ENCODE results near the gene HCK.
A peak's percentile ranks its signal among the peaks of the same experiment; 100 is the strongest.

Gene HCK

DNA sequence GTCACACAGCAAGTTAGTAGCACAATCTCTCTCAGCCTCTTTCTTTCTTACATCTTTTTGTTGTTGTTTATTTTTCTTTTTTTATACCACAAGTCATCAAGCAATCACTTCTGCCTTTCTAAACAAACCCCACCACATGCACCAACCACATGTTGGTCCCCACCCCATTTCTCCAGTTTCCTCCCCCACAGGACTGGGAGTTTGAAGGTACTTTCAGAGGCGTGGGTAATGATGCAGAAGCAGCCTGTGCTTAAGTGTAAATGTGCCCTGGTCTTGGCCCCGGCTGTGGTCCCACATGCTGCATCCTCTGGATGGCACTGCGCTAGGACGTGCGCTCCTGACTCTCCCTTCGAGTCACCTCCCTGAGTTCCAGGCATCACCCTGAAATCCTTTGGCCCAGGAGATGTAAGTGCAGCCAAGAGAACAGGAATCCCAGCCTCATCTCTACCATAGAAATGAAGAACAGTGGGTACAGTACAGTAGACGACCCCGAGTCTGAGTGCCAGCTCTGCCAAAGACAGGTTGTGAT, 5.7 kb downstream of the HCK start:
- FAIRE-seq (no peak), DNase-seq (ENCODE audit: low spot score) (no peak)

GRCh38 chr20:32059189-32059588, 7.1 kb downstream of the HCK start:
- FAIRE-seq (no peak), DNase-seq (ENCODE audit: low spot score) (no peak)

DNA sequence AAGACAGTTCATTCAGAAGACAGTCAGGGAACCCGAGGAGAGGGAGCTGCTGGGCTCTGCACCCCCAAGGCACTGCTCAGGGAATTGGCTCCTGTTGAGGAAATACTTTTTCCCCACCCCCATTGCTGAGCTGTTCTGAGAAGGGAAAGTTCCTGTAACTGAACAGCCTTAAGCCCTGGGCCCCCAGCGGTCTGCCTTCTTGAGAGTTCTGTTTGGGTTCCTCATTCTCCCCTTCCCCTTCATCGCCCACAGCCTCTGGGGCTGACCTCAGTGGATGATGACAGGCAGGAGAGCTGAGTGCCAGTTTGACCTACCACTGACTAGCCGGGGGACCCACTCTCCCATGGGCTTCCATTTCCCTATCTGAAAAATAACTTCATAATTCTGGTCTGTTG, 10.7 kb downstream of the HCK start:
- DNase-seq (ENCODE audit: low spot score) (no peak), FAIRE-seq (no peak)

- DNase-seq (ENCODE audit: low spot score) (no peak), FAIRE-seq (no peak)
These were observed 11.7 kb downstream of the HCK start for GRCh38 chr20:32063695-32064094.

- DNase-seq (ENCODE audit: low spot score) = no peak
- FAIRE-seq = no peak
These were observed 12.6 kb downstream of the HCK start for GRCh38 chr20:32064667-32065066.

DNA sequence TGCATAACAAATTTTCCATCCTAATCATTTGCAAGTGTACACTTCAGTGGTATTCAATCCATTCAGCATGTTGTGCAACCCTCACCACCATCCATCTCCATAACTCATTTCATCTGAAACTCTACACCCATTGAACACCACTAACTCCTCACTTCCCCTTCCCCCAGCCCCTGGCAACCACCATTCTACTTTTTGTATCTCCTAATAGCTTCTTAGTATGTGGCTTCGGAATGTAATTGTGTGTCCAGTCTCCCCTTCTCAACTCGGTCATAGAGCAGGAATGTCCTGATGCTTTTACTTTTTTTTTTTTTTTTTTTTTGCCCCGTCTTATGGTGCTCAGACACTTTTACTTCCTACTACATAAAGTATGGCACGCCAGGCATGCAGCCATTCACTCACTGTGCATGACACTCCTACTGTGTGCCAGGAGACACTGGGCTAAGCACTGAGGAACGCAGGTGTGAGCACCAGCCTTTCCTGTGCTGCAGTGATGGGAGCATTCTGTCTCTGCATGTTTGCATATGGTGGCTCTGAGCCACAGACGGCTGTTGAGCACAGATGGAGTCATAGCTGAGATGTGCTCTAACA, 15.3 kb downstream of the HCK start:
- DNase-seq (ENCODE audit: low spot score) (peak; percentile 79), FAIRE-seq (peak; percentile 87)

DNA sequence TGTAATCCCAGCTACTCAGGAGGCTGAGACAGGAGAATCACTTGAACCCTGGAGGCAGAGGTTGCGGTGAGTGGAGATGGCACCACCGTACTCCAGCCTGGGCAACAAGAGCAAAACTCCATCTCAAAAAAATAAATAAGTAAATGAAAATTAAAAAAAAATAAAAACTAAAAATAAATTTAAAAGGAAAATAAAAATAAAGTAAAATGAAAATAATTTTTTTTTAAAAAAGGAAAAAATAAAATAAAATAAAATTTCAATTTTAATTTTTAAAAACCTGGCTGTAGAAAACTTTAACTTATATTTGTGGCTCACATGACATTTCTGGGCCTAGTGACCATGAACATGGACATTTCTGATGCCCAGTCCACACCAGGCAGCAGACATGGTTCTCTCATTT, 16.1 kb downstream of the HCK start:
- DNase-seq (ENCODE audit: low spot score) (no peak), FAIRE-seq (no peak)

DNA sequence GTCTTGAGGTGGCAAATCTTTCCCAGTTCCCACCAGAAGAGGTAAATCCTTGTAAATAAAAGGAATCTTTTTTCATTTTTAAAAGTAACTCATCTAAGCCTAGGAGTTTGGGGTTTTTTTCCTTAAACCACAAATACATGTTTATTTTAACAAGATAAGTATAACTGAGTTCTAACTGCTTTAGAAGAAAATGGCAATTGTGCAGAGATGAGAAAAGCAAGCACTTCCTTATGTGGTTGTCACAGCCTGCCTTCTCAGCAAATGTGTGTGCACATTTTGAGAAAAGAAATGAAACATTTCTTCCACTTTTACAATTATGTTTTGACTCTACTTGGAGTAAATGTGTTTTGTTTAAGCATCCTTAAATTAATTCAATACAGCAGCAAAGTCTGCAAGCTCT, 17.7 kb downstream of the HCK start:
- DNase-seq (ENCODE audit: low spot score) (no peak), FAIRE-seq (no peak)

- no peak for DNase-seq (ENCODE audit: low spot score)
- no peak for FAIRE-seq
These were observed 18.2 kb downstream of the HCK start for GRCh38 chr20:32070282-32070681.

GRCh38 chr20:32070690-32071213, 18.7 kb downstream of the HCK start:
- FAIRE-seq (no peak), DNase-seq (ENCODE audit: low spot score) (no peak)

- DNase-seq (ENCODE audit: low spot score) (no peak), FAIRE-seq (no peak)
These were observed 19.5 kb downstream of the HCK start for GRCh38 chr20:32071395-32072167.

GRCh38 chr20:32072168-32072750, 20.2 kb downstream of the HCK start:
- DNase-seq (ENCODE audit: low spot score) (peak; percentile 37), FAIRE-seq (no peak)

DNA sequence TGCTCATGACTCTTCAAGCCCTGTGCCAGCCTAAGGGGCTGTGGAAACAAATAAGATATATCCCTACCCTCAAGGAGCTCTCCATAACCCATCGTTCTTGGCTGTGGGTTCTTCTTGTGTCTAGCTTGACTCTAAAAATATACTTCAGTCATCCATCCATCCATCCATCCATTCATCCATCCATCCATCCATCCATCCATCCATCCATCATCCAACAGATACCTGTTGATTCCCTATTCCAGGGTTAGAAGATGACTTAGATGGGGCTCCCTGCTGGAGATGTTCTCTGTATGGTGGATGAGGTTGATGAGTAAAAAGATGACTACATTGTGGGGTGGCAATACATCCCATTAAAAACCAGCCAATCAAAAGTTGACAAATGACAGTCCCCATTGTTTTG, 23.5 kb downstream of the HCK start:
- FAIRE-seq (no peak), DNase-seq (ENCODE audit: low spot score) (no peak)

- FAIRE-seq (peak; percentile 66), DNase-seq (ENCODE audit: low spot score) (no peak)
These were observed 25.1 kb downstream of the HCK start for GRCh38 chr20:32077190-32077589.

DNA sequence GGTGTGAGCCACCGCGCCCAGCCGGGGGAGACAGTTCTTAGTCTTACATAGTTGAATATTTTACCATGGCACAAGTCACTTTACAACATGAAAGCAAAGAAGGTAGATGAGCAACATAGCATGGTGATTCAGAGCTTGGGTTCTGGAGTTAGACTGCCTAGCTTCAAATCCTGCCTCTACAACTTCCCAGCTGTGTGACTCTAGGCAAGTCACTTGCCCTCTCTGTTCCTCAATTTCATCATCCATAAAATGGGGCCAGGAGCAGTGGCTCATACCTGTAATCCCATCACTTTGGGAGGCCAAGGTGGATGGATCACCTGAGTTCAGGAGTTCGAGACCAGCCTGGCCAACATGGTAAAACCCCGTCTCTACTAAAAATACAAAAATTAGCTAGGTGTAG, 26.3 kb downstream of the HCK start:
- FAIRE-seq (no peak), DNase-seq (ENCODE audit: low spot score) (no peak)

DNA sequence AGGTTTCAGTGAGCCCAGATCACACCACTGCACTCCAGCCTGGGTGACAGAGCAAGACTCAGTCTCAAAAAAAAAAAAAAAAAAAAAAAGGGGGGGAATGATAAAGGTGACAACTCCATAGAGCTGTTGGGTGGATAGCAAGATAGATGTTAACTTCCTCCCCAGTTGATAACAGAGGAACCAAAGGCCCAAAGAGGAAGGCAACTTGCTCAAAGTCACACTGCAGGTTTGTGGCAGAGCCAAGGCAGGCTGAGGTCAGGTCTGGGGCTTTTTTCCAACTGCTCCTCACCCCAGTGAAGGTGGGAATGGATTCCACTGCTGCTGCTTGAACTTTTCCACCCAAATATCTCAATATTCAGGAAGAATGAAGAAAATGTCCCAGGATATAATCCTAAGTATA, 26.7 kb downstream of the HCK start:
- no peak for FAIRE-seq
- no peak for DNase-seq (ENCODE audit: low spot score)

DNA sequence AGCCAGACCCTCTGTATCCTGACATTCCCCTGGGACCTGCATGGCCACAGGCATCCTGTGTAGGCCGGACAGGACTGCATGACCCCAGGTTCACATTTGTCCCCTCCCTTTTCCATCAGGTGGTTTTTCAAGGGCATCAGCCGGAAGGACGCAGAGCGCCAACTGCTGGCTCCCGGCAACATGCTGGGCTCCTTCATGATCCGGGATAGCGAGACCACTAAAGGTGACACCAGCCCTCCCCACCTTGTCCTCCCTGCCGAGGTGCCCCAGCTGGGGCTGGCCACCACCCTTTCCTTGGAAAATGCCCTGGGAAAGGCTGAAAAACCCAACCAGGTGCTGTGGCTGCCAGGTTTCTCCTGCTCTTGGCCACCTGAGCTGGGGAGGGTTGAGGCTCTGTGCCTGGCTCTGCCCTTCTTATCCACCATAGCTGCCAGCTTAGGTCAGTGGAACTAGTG, 27.6 kb downstream of the HCK start:
- FAIRE-seq (no peak), DNase-seq (ENCODE audit: low spot score) (no peak)

GRCh38 chr20:32080783-32081182, 28.7 kb downstream of the HCK start:
- DNase-seq (ENCODE audit: low spot score) (no peak), FAIRE-seq (no peak)

GRCh38 chr20:32083469-32083868, 31.4 kb downstream of the HCK start:
- FAIRE-seq (no peak), DNase-seq (ENCODE audit: low spot score) (no peak)

- FAIRE-seq = no peak
- DNase-seq (ENCODE audit: low spot score) = no peak
These were observed 35.0 kb downstream of the HCK start for GRCh38 chr20:32087070-32087469.

DNA sequence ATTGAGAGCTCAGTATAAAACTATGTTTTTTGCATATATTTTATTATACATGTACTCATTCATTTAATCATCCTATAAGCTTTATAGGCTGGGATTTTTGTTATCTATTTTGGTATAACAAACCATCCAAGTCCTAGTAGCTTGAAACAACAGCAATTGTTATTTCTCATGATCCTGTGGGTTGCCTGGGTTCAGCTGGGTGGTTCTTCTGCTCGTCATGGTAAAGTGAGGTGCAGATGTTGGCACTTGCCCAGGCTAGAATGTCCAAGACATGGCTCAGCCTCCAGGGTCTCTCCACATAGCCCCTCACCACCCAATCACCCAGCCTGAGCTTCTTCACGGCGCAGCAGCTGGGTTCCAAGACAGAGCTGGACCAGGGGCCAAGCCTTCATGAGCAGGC, 36.7 kb downstream of the HCK start:
- DNase-seq (ENCODE audit: low spot score) = no peak
- no peak for FAIRE-seq

DNA sequence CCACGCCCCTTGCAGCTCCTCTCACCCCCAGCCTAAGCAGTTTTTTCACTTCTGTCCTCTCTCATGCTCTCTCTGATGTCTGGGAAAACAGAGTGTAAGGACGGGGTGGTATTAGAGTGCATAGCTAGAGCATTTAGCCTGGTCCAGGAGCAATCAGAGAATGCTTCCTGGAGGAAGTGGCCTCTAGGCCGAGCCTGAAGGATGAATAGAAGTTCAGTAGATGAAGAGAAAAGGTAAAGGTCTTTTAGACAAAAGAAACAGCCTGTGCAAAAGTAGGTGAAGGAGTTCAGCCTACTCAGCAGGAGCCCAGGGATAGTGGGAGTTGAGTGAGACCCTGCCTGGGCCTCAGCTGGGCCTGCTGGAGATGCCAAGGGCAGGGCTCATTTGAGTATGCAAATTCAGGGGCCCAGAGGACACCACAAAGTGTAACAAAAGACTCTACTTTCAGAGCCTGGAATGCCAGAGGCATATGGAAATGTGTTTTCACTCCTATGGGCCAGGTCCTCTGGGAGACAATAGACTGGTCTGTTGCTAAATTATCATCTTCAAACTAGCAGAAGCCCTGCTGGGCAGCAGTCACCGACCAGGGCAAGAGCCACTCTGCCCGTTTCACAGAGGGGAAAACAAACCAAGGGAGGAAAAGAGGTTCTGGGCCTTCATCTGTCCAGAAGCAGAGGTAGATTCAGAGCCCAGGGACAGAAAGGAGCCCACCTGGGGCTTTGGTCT, 37.8 kb downstream of the HCK start:
- FAIRE-seq = no peak
- no peak for DNase-seq (ENCODE audit: low spot score)

Measured in urothelium cell line (cell line).